GM12873 (cell line): ENCODE measurements around the gene IPO4.

Experiments used
- TF ChIP-seq, protein P1 (sequence below): IDR thresholded peaks from 2 replicates; pipeline ENCODE4 v1.5.1; 2012; ENCODE audit warnings: low read depth, mild to moderate bottlenecking, moderate library complexity, low read length, control low read depth; ENCODE audit not compliant: insufficient read depth; ENCODE audit errors: missing control alignments

IPO4 gene

DNA sequence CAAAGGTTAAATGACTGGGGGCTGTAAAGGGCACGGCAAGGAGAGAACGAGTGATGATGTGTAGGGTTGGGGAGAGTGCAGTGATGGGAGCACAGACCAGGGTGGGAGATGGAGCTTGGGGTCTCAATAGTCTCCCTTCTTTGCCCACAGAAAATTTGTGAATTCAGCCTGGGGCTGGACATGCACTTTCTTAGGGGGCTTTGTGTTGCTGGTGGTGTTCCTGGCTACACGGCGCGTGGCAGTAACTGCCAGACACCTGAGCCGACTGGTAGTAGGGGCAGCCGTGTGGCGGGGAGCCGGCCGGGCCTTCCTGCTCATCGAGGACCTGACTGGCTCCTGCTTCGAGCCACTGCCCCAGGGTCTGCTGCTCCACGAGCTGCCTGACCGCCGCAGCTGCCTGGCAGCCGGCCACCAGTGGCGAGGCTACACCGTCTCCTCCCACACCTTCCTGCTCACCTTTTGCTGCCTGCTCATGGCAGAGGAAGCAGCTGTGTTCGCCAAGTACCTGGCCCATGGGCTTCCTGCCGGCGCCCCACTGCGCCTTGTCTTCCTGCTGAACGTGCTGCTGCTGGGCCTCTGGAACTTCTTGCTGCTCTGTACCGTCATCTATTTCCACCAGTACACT is 56.4 kb downstream of the IPO4 start:
- TF ChIP-seq, protein P1, sequence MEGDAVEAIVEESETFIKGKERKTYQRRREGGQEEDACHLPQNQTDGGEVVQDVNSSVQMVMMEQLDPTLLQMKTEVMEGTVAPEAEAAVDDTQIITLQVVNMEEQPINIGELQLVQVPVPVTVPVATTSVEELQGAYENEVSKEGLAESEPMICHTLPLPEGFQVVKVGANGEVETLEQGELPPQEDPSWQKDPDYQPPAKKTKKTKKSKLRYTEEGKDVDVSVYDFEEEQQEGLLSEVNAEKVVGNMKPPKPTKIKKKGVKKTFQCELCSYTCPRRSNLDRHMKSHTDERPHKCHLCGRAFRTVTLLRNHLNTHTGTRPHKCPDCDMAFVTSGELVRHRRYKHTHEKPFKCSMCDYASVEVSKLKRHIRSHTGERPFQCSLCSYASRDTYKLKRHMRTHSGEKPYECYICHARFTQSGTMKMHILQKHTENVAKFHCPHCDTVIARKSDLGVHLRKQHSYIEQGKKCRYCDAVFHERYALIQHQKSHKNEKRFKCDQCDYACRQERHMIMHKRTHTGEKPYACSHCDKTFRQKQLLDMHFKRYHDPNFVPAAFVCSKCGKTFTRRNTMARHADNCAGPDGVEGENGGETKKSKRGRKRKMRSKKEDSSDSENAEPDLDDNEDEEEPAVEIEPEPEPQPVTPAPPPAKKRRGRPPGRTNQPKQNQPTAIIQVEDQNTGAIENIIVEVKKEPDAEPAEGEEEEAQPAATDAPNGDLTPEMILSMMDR, result no peak

DNA sequence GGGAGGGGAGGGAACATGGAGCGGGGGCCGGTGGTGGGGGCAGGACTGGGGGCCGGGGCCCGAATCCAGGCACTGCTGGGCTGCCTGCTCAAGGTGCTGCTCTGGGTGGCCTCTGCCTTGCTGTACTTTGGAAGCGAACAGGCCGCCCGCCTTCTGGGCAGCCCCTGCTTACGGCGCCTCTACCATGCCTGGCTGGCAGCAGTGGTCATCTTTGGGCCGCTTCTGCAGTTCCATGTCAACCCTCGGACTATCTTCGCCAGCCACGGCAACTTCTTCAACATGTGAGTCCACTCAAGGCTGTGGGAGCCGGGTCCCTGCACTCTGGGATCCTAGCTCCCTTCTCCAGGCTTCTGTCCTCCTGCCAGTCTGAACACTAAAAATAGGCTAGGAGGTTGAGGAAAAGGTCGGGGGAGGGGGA is 57.1 kb downstream of the IPO4 start:
- TF ChIP-seq, protein P1, result no peak

DNA sequence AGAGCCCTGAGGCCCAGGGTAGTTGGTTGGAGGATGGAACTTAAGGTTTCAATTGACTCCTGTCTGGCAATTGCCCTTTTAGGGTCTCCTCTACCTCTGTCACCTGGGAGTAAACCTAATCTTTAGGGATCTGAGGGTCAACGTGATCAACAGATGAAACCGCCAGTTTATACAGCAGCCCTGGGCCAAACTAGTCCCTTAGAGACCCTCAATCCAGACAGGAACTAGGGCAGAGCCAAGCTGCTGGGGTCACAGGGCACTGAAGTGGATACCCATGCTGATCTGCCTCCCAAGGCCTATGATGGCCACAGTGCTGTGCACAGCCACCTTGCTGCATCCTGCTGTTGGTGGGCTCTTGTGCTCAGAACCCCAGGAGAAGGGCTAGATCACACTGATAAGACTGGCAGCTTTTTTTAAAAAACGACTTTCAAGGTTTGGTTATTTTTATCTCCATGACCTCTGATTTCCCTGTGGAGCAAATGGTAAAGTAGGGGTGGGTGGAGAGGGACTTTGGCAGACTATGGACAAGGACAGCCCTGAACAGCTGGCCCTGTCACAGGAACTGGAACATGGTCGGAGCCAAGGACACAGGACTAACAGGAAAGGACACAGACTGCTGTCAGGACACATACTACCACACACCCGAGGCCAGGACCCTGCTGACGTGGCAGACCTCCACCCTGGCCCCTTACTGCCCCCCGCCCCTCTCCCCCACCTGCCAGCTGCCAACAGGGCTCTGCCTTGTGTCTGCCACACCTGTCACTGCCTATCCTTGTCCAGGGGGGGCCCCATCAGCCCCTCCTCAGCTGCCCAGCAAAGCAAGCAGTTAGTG is 57.7 kb downstream of the IPO4 start:
- TF ChIP-seq, protein P1, result no peak

DNA sequence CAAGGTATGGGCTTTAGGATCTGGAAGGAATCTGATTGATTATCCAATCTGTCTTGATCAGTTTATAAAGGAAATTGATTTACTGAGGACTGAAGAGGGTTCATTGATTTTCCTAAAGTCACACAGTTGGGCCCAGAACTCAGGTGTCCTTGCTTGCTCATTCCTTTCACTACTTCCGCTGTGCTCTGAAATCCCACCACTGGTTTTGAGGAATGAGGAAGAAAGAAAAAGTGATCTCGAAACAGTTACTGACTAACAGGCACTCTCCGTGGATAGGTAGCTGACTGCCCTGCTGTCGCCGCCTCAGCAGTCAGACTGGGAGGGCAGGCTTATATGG is 58.3 kb downstream of the IPO4 start, which contains the start of gene FITM1:
FITM1 (plus strand) TSS at position 280 of the 337 bp plus-strand sequence. CDS start 905 bp downstream, outside the sequence.
- TF ChIP-seq, protein P1, result no peak
